ENCODE data around the gene BUD13.

DNA sequence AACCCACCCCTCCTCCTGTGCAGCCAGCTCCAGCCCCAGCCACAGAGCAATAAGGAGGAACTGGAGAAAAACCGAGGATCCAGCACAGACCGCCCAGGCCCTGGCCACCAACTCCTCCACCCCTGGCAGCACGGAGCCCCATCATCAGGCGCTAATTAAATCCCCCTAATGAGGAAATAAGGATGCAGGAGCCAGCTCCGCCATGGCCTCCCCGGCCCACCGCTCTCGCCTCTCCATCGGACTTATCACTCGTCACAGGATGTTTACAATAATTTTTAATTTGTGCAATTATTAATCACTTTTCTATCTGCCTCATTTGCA is 42.6 kb downstream of the BUD13 start:
- no peak for TF ChIP-seq POLR2A (IDR thresholded peaks at IDR 0.05; ENCODE audit: low read length)
- no peak for TF ChIP-seq GATA1 (IDR thresholded peaks at IDR 0.05; ENCODE audit: low read depth, low read length)
